Ovary (tissue), 3 donors: ENCODE results near the gene CNTN5.

Experiments
- EP300 ChIP-seq: sonication (generic); formaldehyde crosslinking; IDR thresholded peaks from one replicate; pipeline ENCODE4 v1.6.1; 2017; ENCODE audit warnings: antibody characterized with exemption
- POLR2A ChIP-seq: fragments of 450-650 bp; IDR thresholded peaks from one replicate; pipeline ENCODE4 v1.6.1; 2017; ENCODE audit warnings: antibody characterized with exemption, mild to moderate bottlenecking, moderate library complexity
- TF ChIP-seq, protein P1 (sequence below), 3 donors: fragments of 450-650 bp in 2 of 3; fragments of 200-600 bp in 1 of 3; IDR thresholded peaks; one replicate each; pipeline versions ENCODE4 v1.5.1 to v1.8.0; 2016 to 2022; ENCODE audit warnings: antibody characterized with exemption in 3 of 3, mild to moderate bottlenecking in 1 of 3
- donor health status: DM: no; HTN: no; CAD: no.

DNA sequence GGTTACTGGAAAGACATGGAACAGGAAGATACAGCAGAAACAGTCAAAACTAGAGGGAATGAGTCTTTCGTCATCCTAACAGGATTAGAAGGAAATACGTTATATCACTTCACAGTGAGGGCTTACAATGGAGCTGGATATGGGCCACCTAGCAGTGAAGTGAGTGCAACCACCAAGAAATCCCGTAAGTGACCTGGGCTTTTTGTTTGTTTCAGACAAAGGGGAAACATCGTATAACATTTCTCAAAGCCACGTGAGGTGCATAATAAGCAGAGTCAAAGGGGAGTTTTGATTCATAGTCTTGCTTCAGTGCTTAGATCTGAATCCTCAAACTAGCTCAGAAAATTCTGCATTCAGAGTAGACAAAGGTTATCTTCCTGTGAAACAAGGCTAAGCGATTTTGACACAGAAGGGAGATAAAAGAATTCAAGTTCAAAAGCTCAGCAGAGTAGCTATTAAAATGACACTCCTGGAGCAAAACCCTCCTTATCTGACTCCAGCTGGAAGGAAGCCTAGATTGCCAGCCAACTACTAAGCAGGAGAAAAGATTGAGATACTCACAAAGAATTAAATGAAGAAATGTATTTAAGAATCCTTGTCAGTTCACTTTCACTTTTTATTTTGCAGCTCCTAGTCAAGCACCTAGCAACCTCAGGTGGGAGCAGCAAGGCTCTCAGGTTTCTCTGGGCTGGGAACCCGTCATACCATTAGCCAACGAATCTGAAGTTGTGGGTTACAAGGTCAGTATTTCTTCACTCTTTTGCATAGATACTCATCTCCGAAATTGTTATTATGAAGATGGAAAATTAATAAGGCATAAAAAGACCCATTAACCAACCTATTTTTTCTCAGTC lies 1319.9 kb downstream of the CNTN5 start:
- no peak for TF ChIP-seq EP300
- TF ChIP-seq, protein P1, sequence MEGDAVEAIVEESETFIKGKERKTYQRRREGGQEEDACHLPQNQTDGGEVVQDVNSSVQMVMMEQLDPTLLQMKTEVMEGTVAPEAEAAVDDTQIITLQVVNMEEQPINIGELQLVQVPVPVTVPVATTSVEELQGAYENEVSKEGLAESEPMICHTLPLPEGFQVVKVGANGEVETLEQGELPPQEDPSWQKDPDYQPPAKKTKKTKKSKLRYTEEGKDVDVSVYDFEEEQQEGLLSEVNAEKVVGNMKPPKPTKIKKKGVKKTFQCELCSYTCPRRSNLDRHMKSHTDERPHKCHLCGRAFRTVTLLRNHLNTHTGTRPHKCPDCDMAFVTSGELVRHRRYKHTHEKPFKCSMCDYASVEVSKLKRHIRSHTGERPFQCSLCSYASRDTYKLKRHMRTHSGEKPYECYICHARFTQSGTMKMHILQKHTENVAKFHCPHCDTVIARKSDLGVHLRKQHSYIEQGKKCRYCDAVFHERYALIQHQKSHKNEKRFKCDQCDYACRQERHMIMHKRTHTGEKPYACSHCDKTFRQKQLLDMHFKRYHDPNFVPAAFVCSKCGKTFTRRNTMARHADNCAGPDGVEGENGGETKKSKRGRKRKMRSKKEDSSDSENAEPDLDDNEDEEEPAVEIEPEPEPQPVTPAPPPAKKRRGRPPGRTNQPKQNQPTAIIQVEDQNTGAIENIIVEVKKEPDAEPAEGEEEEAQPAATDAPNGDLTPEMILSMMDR (IDR thresholded peaks at IDR 0.05): no peak
- no peak for TF ChIP-seq POLR2A
